IPS-15b (cell line): ENCODE data around the gene GOLT1A.
A peak's percentile ranks its signal among the peaks of the same experiment; 100 is the strongest.

ENCODE experiments used
- H3K27me3 ChIP-seq: one replicate; pipeline ENCODE4 v1.6.1; 2013; ENCODE audit warnings: low read length; ENCODE audit not compliant: control insufficient read depth, insufficient read depth
- H3K36me3 ChIP-seq: one replicate; pipeline ENCODE4 v1.6.1; 2013; ENCODE audit warnings: low read length; ENCODE audit not compliant: control insufficient read depth, insufficient read depth
- H3K4me1 ChIP-seq: one replicate; pipeline ENCODE4 v1.6.1; 2013; ENCODE audit warnings: mild to moderate bottlenecking, low read length; ENCODE audit not compliant: control insufficient read depth, insufficient read depth
- H3K4me3 ChIP-seq: one replicate; pipeline ENCODE4 v1.5.1; 2013; ENCODE audit warnings: low read depth, low read length
- H3K9ac ChIP-seq: one replicate; pipeline ENCODE4 v1.6.1; 2013; ENCODE audit warnings: low read depth, mild to moderate bottlenecking, low read length
- H3K9me3 ChIP-seq: one replicate; pipeline ENCODE4 v1.6.1; 2013; ENCODE audit warnings: mild to moderate bottlenecking, low read length; ENCODE audit not compliant: control insufficient read depth, insufficient read depth

The GOLT1A gene

DNA sequence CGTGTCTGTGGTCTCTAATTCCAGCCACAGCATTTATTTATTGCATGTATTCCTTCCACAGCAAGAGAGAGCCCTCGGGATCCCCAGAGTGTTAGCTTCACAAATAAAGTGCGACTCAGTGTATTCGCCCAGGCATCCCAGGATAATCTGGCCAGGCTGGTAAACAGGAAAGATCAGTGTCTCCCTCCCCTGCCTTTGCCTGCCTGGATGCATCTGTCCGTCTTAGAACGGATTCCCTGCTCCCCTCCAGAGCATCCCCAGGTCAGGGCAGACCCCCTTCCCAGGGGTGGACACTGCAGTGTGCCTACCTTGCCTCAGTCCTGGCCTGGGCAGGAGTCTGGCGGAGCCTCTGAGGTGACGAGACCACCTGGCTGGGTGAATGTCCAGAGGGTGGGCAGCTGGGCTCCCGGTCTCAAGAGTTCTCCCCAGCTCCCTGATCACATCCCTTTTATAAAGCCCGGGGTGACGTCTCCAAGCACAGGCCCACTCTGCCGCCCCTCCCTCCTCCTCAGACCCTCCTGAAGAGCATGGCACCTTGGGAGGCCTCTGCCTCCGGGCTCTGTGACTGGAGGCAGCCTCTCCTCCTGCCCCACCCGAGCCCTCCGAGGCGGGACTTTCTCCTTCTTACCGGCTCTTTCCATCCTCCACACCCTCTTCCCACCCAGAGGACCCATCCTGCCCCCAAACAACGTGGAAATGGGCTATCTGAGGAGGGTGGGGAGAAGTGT is 17.6 kb downstream of the GOLT1A start, which contains the start of gene KISS1:
KISS1 (minus strand) TSS at position 424 of the 728 bp plus-strand sequence. CDS start 3,615 bp downstream, outside the sequence.
- Histone ChIP-seq H3K4me1 (no peaks in the 10 kb centered on the region), H3K36me3 (no peaks in the 10 kb centered on the region), H3K4me3 (no peak within 1 kb of the TSS), H3K9me3 (no peaks in the 10 kb centered on the region), H3K9ac (peak within 1 kb of the TSS; percentile 12), H3K27me3 (peaks cover 23% of the 10 kb centered on the region)

DNA sequence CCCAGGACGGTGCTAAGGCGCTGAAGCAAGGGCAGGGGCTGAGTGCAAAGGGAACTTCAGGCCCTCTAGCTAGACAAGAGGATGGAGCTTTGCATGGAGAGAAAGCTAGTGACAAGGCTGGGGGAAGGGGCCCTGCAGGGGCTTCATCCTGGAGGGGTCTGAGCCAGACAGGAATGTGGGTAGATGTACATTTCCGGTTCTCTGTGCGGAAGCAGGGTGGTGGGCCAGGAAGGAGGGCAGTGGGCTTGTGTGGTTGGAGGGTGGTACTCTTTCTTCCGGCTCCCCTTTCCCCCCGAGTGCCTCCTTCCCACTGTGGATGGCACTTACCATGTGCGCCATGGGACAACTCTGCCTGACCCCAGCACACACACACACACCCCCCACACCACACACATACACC is 19.0 kb downstream of the GOLT1A start:
- Histone ChIP-seq H3K4me3 (no peak overlapping the region), H3K36me3 (no peaks in the 10 kb centered on the region), H3K4me1 (peaks cover 3% of the 10 kb centered on the region), H3K9ac (no peak overlapping the region), H3K9me3 (no peaks in the 10 kb centered on the region), H3K27me3 (peaks cover 34% of the 10 kb centered on the region)

DNA sequence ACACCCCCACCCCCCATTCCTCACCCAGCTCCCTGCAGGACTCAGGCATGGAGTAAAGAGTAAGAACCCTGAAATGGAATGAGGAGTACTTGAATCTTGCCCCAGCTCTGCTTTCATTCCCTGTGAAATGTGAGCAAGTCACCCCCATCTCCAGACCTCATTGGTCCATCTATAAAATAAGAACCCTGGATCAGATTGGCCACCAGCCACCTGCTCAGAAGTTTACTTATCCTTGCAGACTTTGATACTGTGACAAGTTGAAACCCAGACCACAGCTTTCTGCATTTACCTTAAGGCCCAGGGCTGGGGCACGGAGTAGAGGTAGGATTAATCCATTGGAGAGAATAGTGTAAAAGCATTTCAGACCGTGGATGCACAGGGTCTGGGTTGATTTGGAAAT is 19.7 kb downstream of the GOLT1A start:
- Histone ChIP-seq H3K27me3 (peaks cover 41% of the 10 kb centered on the region), H3K4me1 (peaks cover 3% of the 10 kb centered on the region), H3K4me3 (no peak overlapping the region), H3K36me3 (no peaks in the 10 kb centered on the region), H3K9ac (no peak overlapping the region), H3K9me3 (no peaks in the 10 kb centered on the region)

- peaks cover 53% of the 10 kb centered on the region for H3K27me3 ChIP-seq
- peaks cover 3% of the 10 kb centered on the region for H3K4me1 ChIP-seq
- no peak overlapping the region for H3K4me3 ChIP-seq
- no peak overlapping the region for H3K9ac ChIP-seq
- H3K9me3 ChIP-seq: no peaks in the 10 kb centered on the region
- H3K36me3 ChIP-seq: no peaks in the 10 kb centered on the region
These were observed 21.0 kb downstream of the GOLT1A start for GRCh38 chr1:204192589-204193352.

DNA sequence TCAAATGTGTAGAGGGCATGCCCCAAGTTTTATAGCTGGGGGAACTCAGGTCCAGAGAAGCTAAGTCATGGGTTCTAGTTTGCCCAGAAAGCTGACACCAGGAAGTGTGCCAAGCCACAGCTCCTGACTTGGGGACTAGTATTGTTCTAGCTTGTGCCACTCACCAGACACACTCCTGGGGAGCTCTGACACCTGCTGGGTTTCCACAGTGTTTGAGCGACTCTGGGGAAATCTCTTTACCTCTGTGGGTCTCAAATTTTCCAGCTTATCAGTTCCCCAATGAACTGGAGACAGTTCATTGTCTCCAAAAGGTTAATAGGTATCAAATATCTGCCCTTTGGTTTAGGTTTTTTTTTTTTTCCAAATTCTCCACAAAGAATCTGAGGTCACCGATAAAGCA is 21.7 kb downstream of the GOLT1A start:
- Histone ChIP-seq H3K4me1 (peaks cover 3% of the 10 kb centered on the region), H3K9me3 (no peaks in the 10 kb centered on the region), H3K36me3 (no peaks in the 10 kb centered on the region), H3K4me3 (no peak overlapping the region), H3K27me3 (peaks cover 60% of the 10 kb centered on the region), H3K9ac (no peak overlapping the region)

GRCh38 chr1:204191456-204191855 is 22.3 kb downstream of the GOLT1A start:
- Histone ChIP-seq H3K27me3 (peaks cover 62% of the 10 kb centered on the region), H3K4me1 (peaks cover 3% of the 10 kb centered on the region), H3K4me3 (no peak overlapping the region), H3K9ac (no peak overlapping the region), H3K9me3 (no peaks in the 10 kb centered on the region), H3K36me3 (no peaks in the 10 kb centered on the region)

GRCh38 chr1:204190212-204191211 is 23.3 kb downstream of the GOLT1A start:
- Histone ChIP-seq H3K36me3 (no peaks in the 10 kb centered on the region), H3K4me3 (peak overlapping the region; percentile 41), H3K4me1 (peaks cover 3% of the 10 kb centered on the region), H3K9ac (no peak overlapping the region), H3K9me3 (no peaks in the 10 kb centered on the region), H3K27me3 (peaks cover 62% of the 10 kb centered on the region)

- peaks cover 62% of the 10 kb centered on the region for H3K27me3 ChIP-seq
- peaks cover 3% of the 10 kb centered on the region for H3K4me1 ChIP-seq
- no peak overlapping the region for H3K4me3 ChIP-seq
- H3K36me3 ChIP-seq: no peaks in the 10 kb centered on the region
- no peak overlapping the region for H3K9ac ChIP-seq
- no peaks in the 10 kb centered on the region for H3K9me3 ChIP-seq
These were observed 24.7 kb downstream of the GOLT1A start for GRCh38 chr1:204188959-204189639.

DNA sequence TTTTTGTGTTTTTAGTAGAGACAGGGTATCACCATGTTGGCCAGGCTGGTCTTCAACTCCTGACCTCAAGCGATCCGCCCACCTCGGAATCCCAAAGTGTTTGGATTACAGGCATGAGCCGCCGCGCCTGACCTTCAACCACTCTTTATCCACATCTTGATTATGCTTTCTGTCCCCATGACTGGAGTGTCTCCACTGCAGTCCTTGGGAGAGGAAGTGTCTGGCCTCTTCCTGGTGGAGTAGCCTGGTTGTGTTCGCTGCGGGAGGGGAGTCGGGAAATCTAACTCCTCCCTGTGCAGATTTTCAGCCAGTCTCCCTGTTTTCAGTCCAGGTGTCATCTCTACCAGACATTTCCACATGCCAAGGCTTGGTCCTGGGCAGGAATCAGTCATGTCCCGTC is 27.2 kb downstream of the GOLT1A start:
- Histone ChIP-seq H3K4me3 (no peak overlapping the region), H3K36me3 (no peaks in the 10 kb centered on the region), H3K4me1 (peaks cover 3% of the 10 kb centered on the region), H3K9me3 (no peaks in the 10 kb centered on the region), H3K27me3 (peaks cover 43% of the 10 kb centered on the region), H3K9ac (no peak overlapping the region)

- Histone ChIP-seq H3K9me3 (no peaks in the 10 kb centered on the region), H3K36me3 (no peaks in the 10 kb centered on the region), H3K4me1 (no peaks in the 10 kb centered on the region), H3K9ac (no peak overlapping the region), H3K4me3 (no peak overlapping the region), H3K27me3 (peaks cover 3% of the 10 kb centered on the region)
These were observed 32.7 kb downstream of the GOLT1A start for GRCh38 chr1:204181116-204181515.

GRCh38 chr1:204180133-204180532 is 33.7 kb downstream of the GOLT1A start:
- H3K36me3 ChIP-seq: no peaks in the 10 kb centered on the region
- H3K4me3 ChIP-seq: no peak overlapping the region
- no peaks in the 10 kb centered on the region for H3K4me1 ChIP-seq
- no peaks in the 10 kb centered on the region for H3K9me3 ChIP-seq
- no peak overlapping the region for H3K9ac ChIP-seq
- H3K27me3 ChIP-seq: peaks cover 3% of the 10 kb centered on the region
